Jurkat, Clone E6-1 (cell line): ENCODE results near the gene C6orf141.
"Not testable (repeated sequence)": the region's sequence is repeated elsewhere in the genome, so short reads cannot be mapped to it uniquely, and the experiment has no call there.

Source experiments
- DNase-seq: peaks from one replicate; pipeline ENCODE4 v3.0.0-alpha.2; 2011; ENCODE audit warnings: low read depth, low spot score
- H3K4me3 ChIP-seq: 2 replicates; pipeline ENCODE4 v1.5.1; 2011; ENCODE audit warnings: mild to moderate bottlenecking, low read length, control low read depth, moderate library complexity

Gene C6orf141

GRCh38 chr6:49563006-49563886, 12.8 kb downstream of the C6orf141 start:
- DNase-seq = no peak
- no peak overlapping the region for H3K4me3 ChIP-seq

DNA sequence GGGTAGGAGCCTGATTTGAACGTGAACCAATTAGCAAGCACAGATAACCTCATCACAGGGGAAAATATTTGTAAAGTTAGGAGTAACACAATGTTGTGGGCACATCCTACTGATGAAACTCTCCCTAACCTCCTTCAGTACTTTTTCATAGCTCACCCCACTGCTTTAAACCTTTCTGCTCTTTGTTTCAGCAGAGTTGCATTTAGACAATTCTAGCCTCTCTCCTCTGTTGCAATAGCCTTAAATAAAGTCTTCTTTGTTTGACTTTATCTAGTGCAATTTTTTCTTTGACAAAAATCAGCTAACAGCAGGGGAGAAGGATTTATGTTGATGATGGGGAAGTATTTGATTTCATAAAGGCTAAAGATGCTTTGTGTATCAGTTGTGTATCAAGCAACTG, 14.1 kb downstream of the C6orf141 start:
- H3K4me3 ChIP-seq = no peak overlapping the region
- no peak for DNase-seq

- H3K4me3 ChIP-seq = no peak overlapping the region
- no peak for DNase-seq
Observed at GRCh38 chr6:49565261-49565660, 14.8 kb downstream of the C6orf141 start.

DNA sequence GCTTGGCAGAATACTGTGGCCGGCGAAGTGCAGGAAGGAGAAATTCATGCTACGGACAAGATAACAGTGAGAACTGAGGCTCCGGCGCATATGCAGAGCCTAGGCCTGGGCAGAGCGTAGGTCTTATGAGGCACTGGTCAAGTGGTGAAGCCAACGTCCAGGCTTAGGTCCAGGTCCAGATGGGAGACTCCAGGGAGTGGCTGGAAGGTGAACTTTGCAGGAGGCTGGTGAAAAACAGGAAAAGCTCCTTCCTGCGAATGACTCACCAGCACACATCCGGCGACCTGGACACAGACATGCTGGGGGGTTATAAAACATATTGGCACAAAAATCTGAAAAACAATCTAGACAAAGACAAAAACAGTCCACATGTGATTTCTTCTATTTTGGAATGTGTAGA, 15.4 kb downstream of the C6orf141 start:
- H3K4me3 ChIP-seq = no peak overlapping the region
- DNase-seq = no peak

- DNase-seq = no peak
- H3K4me3 ChIP-seq = no peak overlapping the region
Observed at GRCh38 chr6:49570474-49571079, 20.1 kb downstream of the C6orf141 start.

DNA sequence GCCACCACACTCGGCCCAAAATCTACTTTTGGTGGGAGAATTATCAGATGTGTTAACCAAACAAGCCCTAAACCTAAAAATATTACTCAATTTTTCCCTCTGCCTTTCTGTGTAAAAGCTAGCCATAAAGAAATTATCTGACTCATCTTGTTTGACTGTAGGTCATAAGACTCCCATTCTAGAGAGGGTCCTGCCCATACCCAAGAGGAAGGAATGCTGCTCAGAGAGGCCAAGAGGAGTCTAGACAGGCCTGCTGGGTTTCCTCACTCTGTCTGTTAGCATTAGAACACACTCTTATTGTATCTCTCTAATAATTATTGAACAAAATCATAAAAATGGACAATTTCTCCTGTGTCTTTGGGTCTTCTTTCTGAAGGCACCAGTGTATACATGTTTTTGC, 26.1 kb downstream of the C6orf141 start:
- no peak overlapping the region for H3K4me3 ChIP-seq
- DNase-seq = no peak

- H3K4me3 ChIP-seq = no peak overlapping the region
- DNase-seq = no peak
Observed at GRCh38 chr6:49579649-49580048, 29.2 kb downstream of the C6orf141 start.

DNA sequence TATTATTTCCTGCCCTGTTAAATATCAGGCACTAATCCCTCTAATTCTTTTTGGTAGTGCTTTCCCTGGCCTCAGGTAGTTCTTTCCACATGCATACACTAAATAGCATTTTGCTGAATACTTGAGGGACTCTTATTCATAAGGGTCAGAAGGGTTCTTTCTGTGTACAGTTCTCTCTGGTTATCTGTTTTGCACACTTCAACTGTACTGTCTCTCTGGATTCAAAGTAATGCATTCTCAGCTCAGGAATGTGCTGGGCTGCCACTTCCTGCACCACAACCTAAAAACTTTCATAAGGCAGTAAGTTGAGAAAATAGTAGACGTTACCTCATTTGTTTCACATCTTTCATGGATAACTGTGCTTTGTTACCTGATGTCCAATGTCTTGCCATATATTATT, 32.1 kb downstream of the C6orf141 start:
- no peak for DNase-seq
- H3K4me3 ChIP-seq = no peak overlapping the region

- H3K4me3 ChIP-seq, DNase-seq: not testable (repeated sequence)
Observed at GRCh38 chr6:49587262-49587661, 36.8 kb downstream of the C6orf141 start.
